ENCODE measurements around the gene NIPAL1. TPM values are rescaled to one million over a fixed set of nuclear protein-coding genes. Genes with fewer than 3 reads are reported as not detected.
"Not testable (repeated sequence)": the region's sequence is repeated elsewhere in the genome, so short reads cannot be mapped to it uniquely, and the experiment has no call there.

Gene NIPAL1
- polyA plus RNA-seq, 1 experiment = 0.26 TPM

- Histone ChIP-seq H3K9me3 (ENCODE audit: control insufficient read depth, insufficient read depth, low read length) (no peaks in the 10 kb centered on the region; the same call in 1 of the 2 replicates), H3K27me3 (ENCODE audit: control insufficient read depth, insufficient read depth, low read length) (no peaks in the 10 kb centered on the region), H3K27ac (ENCODE audit: low read depth, low read length) (no peak overlapping the region), H3K4me3 (ENCODE audit: low read depth, low read length) (no peak overlapping the region)
- TF ChIP-seq CTCF (IDR thresholded peaks at IDR 0.05; ENCODE audit: low read depth, low read length) = no peak
- DNase-seq (ENCODE audit: low read depth, low spot score) = no peak
- CTCF ChIA-PET = interaction anchor here (0.6 to 1.5 kb wide), 2 partner anchors 26 to 236 kb away, joined by 3 read pairs; no protein-coding TSS in a partner anchor
- POLR2A ChIA-PET = no interaction called here
Observed at GRCh38 chr4:48008021-48008596, 8.5 kb upstream of the NIPAL1 start.

GRCh38 chr4:48010906-48011305 lies 5.7 kb upstream of the NIPAL1 start:
- H3K4me3 ChIP-seq (ENCODE audit: low read depth, low read length); H3K27me3 ChIP-seq (ENCODE audit: control insufficient read depth, insufficient read depth, low read length); CTCF ChIA-PET; H3K9me3 ChIP-seq (ENCODE audit: control insufficient read depth, insufficient read depth, low read length); H3K27ac ChIP-seq (ENCODE audit: low read depth, low read length); POLR2A ChIA-PET; DNase-seq (ENCODE audit: low read depth, low spot score): not testable (repeated sequence)

GRCh38 chr4:48011722-48012121 lies 4.8 kb upstream of the NIPAL1 start:
- no peak for TF ChIP-seq CTCF (IDR thresholded peaks at IDR 0.05; ENCODE audit: low read depth, low read length)
- POLR2A ChIA-PET = interaction anchor here (0.7 kb wide), 1 partner anchor 1024 kb away, joined by 3 read pairs; no protein-coding TSS in a partner anchor
- CTCF ChIA-PET = interaction anchor here (0.7 kb wide), 1 partner anchor 321 kb away, joined by 5 read pairs; no protein-coding TSS in a partner anchor

GRCh38 chr4:48012824-48013223 lies 3.7 kb upstream of the NIPAL1 start:
- ChIA-PET CTCF (no interaction called here), POLR2A (no interaction called here)
- no peak for DNase-seq (ENCODE audit: low read depth, low spot score)
- no peak overlapping the region for H3K4me3 ChIP-seq (ENCODE audit: low read depth, low read length)
- no peak overlapping the region for H3K27ac ChIP-seq (ENCODE audit: low read depth, low read length)
- no peaks in the 10 kb centered on the region; the same call in none of the 2 replicates for H3K9me3 ChIP-seq (ENCODE audit: control insufficient read depth, insufficient read depth, low read length)
- peaks cover 8% of the 10 kb centered on the region for H3K27me3 ChIP-seq (ENCODE audit: control insufficient read depth, insufficient read depth, low read length)
- no peak for TF ChIP-seq CTCF (IDR thresholded peaks at IDR 0.05; ENCODE audit: low read depth, low read length)

More at GRCh38 chr4:48011722-48012121, 4.8 kb upstream of the NIPAL1 start:
- Histone ChIP-seq H3K27ac (ENCODE audit: low read depth, low read length) (no peak overlapping the region), H3K27me3 (ENCODE audit: control insufficient read depth, insufficient read depth, low read length) (peaks cover 5% of the 10 kb centered on the region), H3K9me3 (ENCODE audit: control insufficient read depth, insufficient read depth, low read length) (no peaks in the 10 kb centered on the region; the same call in none of the 2 replicates), H3K4me3 (ENCODE audit: low read depth, low read length) (no peak overlapping the region)
- no peak for DNase-seq (ENCODE audit: low read depth, low spot score)

- CTCF ChIA-PET = no interaction called here
- no peak for TF ChIP-seq CTCF (IDR thresholded peaks at IDR 0.05; ENCODE audit: low read depth, low read length)
- no peak overlapping the region for H3K27ac ChIP-seq (ENCODE audit: low read depth, low read length)
- H3K4me3 ChIP-seq (ENCODE audit: low read depth, low read length) = no peak overlapping the region
- DNase-seq (ENCODE audit: low read depth, low spot score) = no peak
- H3K27me3 ChIP-seq (ENCODE audit: control insufficient read depth, insufficient read depth, low read length) = peaks cover 8% of the 10 kb centered on the region
- H3K9me3 ChIP-seq (ENCODE audit: control insufficient read depth, insufficient read depth, low read length) = no peaks in the 10 kb centered on the region; the same call in 1 of the 2 replicates
- POLR2A ChIA-PET = no interaction called here
Observed at GRCh38 chr4:48015216-48015615, 1.4 kb upstream of the NIPAL1 start.

Measured in AG04450 (cell line).